Keratinocyte (primary cell): Measurements from ENCODE around the gene OR13C2. TPM values are rescaled to one million over a fixed set of nuclear protein-coding genes. Genes with fewer than 3 reads are reported as not detected.
"Not testable (repeated sequence)": the region's sequence is repeated elsewhere in the genome, so short reads cannot be mapped to it uniquely, and the experiment has no call there.

Source experiments
- DNase-seq: peaks from one replicate; pipeline ENCODE4 v3.0.0-alpha.2; 2011; ENCODE audit warnings: low read depth, missing footprints, low spot score
- FAIRE-seq: peaks from 2 replicates; lab custom pipeline; 2011; peaks lifted over from hg19 to GRCh38; lab: Jason Lieb, UNC
- H2AFZ ChIP-seq: 2 replicates; pipeline ENCODE4 v1.6.0; 2012; ENCODE audit warnings: low read length, control low read depth, inconsistent platforms; ENCODE audit not compliant: control insufficient read depth
- H3K27ac ChIP-seq: 2 replicates; pipeline ENCODE4 v1.5.1; 2011; ENCODE audit warnings: low read length; ENCODE audit not compliant: control insufficient read depth, insufficient read depth
- H3K27me3 ChIP-seq: 3 replicates; pipeline ENCODE4 v1.6.0; 2011; ENCODE audit warnings: low read length; ENCODE audit not compliant: control insufficient read depth, insufficient read depth; ENCODE audit errors: extremely low read depth
- H3K36me3 ChIP-seq, 2 experiments: 2 replicates in 1 of 2; 3 replicates in 1 of 2; pipeline ENCODE4 v1.5.1; 2011; ENCODE audit warnings: low read length in 2 of 2, mild to moderate bottlenecking in 1 of 2; ENCODE audit not compliant: control insufficient read depth in 2 of 2, insufficient read depth in 2 of 2; ENCODE audit errors: extremely low read depth in 1 of 2
- H3K4me1 ChIP-seq: 3 replicates; pipeline ENCODE4 v1.5.1; 2011; ENCODE audit warnings: low read length; ENCODE audit not compliant: control insufficient read depth, insufficient read depth; ENCODE audit errors: extremely low read depth
- H3K4me2 ChIP-seq: 3 replicates; pipeline ENCODE4 v1.6.0; 2011; ENCODE audit warnings: low read depth, low read length; ENCODE audit not compliant: control insufficient read depth, insufficient read depth; ENCODE audit errors: extremely low read depth
- H3K4me3 ChIP-seq, 3 experiments: fragments of 200-600 bp in 1 of 3; sonication (generic) in 1 of 3; 2 replicates in 2 of 3; 3 replicates in 1 of 3; pipeline ENCODE4 v1.5.1; 2011 to 2016; ENCODE audit warnings: low read length in 3 of 3, mild to moderate bottlenecking in 3 of 3, control low read depth in 2 of 3, inconsistent platforms in 1 of 3, low read depth in 1 of 3, mixed read lengths in 1 of 3, mixed run types in 1 of 3, moderate library complexity in 1 of 3; ENCODE audit not compliant: control insufficient read depth in 2 of 3, insufficient read depth in 2 of 3; ENCODE audit errors: extremely low read depth in 1 of 3
- H3K79me2 ChIP-seq: 2 replicates; pipeline ENCODE4 v1.6.0; 2012; ENCODE audit warnings: low read length; ENCODE audit not compliant: control insufficient read depth, insufficient read depth
- H3K9ac ChIP-seq: 3 replicates; pipeline ENCODE4 v1.6.0; 2011; ENCODE audit warnings: low read length; ENCODE audit not compliant: control insufficient read depth, insufficient read depth; ENCODE audit errors: extremely low read depth
- H3K9me1 ChIP-seq: 3 replicates; pipeline ENCODE4 v1.6.0; 2011; ENCODE audit warnings: low read length; ENCODE audit not compliant: control insufficient read depth, insufficient read depth; ENCODE audit errors: extremely low read depth
- H3K9me3 ChIP-seq: 2 replicates; pipeline ENCODE4 v1.5.1; 2012; ENCODE audit warnings: low read depth, low read length; ENCODE audit not compliant: control insufficient read depth
- H4K20me1 ChIP-seq: 3 replicates; pipeline ENCODE4 v1.6.0; 2011; ENCODE audit warnings: low read length; ENCODE audit not compliant: control insufficient read depth, insufficient read depth; ENCODE audit errors: extremely low read depth
- EZH2 ChIP-seq: IDR thresholded peaks from one replicate; pipeline ENCODE4 v1.6.1; 2012; ENCODE audit warnings: inconsistent platforms, mild to moderate bottlenecking, low read length, moderate library complexity
- dilution Hi-C: fragments of 300-500 bp; cut with MboI; formaldehyde crosslinking; loops from one replicate; pipeline ENCODE4 v1.7.0; 2020; ENCODE audit warnings: low sequenced_read_pairs; ENCODE audit not compliant: extremely low pct_ligation_motif_present
- polyA minus RNA-seq, 3 experiments: library from RNA; depleted of rRNA, polyadenylated mRNA; stranded (reverse); fragments of >200 nt; gene quantifications; 1 replicate in 1 of 3; 2 replicates in 1 of 3; 3 replicates in 1 of 3; pipeline ENCODE4 v1.2.3, GENCODE V29; 2011
- polyA plus RNA-seq, 5 experiments: library from polyadenylated mRNA; depleted of rRNA in 3 of 5; stranded (reverse) in 3 of 5; stranded (forward) in 1 of 5; unstranded in 1 of 5; fragments of >200 nt; gene quantifications; 1 replicate in 1 of 5; 2 replicates in 3 of 5; 3 replicates in 1 of 5; pipeline versions ENCODE4 v1.2.1 to v1.2.3, GENCODE V29; 2011 to 2012; ENCODE audit warnings: missing spikeins in 2 of 5, low read depth in 1 of 5, low replicate concordance in 1 of 5
- TF ChIP-seq, protein P1 (sequence below), 3 experiments: IDR thresholded peaks in 1 of 3; conservative IDR thresholded peaks in 1 of 3; optimal IDR thresholded peaks in 1 of 3; 2 replicates in 2 of 3; 3 replicates in 1 of 3; pipeline versions ENCODE3 to v1.5.1; 2011; ENCODE audit warnings: low read length in 3 of 3, mild to moderate bottlenecking in 3 of 3, moderate library complexity in 2 of 3, control low read depth in 1 of 3, inconsistent platforms in 1 of 3; ENCODE audit not compliant: insufficient read depth in 2 of 3; ENCODE audit errors: extremely low read depth in 1 of 3

Gene OR13C2, protein sequence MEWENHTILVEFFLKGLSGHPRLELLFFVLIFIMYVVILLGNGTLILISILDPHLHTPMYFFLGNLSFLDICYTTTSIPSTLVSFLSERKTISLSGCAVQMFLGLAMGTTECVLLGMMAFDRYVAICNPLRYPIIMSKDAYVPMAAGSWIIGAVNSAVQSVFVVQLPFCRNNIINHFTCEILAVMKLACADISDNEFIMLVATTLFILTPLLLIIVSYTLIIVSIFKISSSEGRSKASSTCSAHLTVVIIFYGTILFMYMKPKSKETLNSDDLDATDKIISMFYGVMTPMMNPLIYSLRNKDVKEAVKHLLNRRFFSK
- polyA plus RNA-seq (not detected in 3 replicates), polyA minus RNA-seq (not detected in 3 replicates)
- not detected for polyA plus RNA-seq (2011; ENCODE audit: low read depth)
- polyA plus RNA-seq (2011; cell fraction: cytosol; rRNA removed), result not detected in 2 replicates
- polyA plus RNA-seq (2011; cell fraction: nucleus; rRNA removed), result not detected in 2 replicates
- not detected in 2 replicates for polyA plus RNA-seq (2012; ENCODE audit: low replicate concordance)
- polyA minus RNA-seq (2011; cell fraction: cytosol; rRNA and poly(A)+ RNA removed), result not detected
- polyA minus RNA-seq (2011; cell fraction: nucleus; rRNA and poly(A)+ RNA removed), result not detected in 2 replicates

DNA sequence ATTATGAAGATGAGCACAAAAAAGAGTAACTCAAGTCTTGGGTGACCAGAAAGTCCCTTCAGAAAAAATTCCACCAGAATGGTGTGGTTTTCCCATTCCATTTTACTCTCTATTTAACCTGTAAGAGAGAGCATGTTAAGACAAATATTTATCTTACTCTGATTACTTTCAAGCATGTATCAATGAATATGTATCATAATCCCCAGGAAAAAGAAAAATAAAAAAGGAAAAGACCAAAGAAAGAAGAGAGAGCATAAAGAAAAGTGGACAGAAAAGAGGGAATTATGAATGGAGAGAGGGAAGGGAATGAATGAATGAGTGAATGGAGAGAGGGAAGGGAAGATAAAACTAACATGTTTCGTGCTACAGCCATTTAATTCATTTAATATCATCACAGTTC lies at the start of gene OR13C2:
TSS of gene OR13C2 (minus strand) at position 101 of the 400 bp plus-strand sequence. CDS start at position 101, 0 bp downstream.
- H3K27ac ChIP-seq, H2AFZ ChIP-seq, H3K9ac ChIP-seq, dilution Hi-C loops, H3K36me3 ChIP-seq, H4K20me1 ChIP-seq, H3K27me3 ChIP-seq, H3K4me3 ChIP-seq, H3K9me1 ChIP-seq, H3K4me1 ChIP-seq, DNase-seq, FAIRE-seq, H3K9me3 ChIP-seq, H3K4me2 ChIP-seq, H3K79me2 ChIP-seq: not testable (repeated sequence)

DNA sequence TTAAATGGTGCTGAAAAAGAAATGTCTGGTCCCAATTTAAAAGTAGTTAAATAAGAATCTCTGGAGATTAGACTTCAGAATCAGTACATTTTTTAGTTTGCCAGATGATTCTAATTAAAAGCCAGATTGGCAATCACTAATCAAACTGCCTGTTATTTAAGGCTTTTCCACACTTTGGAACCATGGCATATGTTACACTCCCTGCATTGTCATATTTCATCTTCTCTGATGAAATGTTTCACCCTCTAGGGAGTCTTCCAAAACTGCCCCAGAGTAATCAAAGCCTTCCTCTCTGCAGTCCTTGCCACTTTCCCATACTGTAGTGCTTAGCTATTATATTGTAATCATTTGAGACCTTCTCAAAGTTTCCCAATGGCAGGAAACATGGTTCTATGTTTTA lies 30.0 kb upstream of the OR13C2 start:
- Histone ChIP-seq H3K27ac (no peak overlapping the region), H3K9me1 (no peaks in the 10 kb centered on the region), H3K4me2 (no peak overlapping the region), H4K20me1 (no peaks in the 10 kb centered on the region), H2AFZ (no peak overlapping the region), H3K9ac (no peak overlapping the region), H3K4me3 (no peak overlapping the region), H3K36me3 (no peaks in the 10 kb centered on the region), H3K27me3 (no peaks in the 10 kb centered on the region), H3K9me3 (peaks cover 2% of the 10 kb centered on the region), H3K79me2 (no peaks in the 10 kb centered on the region), H3K4me1 (no peaks in the 10 kb centered on the region)
- FAIRE-seq (no peak), DNase-seq (no peak)
- dilution Hi-C loops, result no loop called here
- TF ChIP-seq EZH2, result no peak
- TF ChIP-seq, protein P1, sequence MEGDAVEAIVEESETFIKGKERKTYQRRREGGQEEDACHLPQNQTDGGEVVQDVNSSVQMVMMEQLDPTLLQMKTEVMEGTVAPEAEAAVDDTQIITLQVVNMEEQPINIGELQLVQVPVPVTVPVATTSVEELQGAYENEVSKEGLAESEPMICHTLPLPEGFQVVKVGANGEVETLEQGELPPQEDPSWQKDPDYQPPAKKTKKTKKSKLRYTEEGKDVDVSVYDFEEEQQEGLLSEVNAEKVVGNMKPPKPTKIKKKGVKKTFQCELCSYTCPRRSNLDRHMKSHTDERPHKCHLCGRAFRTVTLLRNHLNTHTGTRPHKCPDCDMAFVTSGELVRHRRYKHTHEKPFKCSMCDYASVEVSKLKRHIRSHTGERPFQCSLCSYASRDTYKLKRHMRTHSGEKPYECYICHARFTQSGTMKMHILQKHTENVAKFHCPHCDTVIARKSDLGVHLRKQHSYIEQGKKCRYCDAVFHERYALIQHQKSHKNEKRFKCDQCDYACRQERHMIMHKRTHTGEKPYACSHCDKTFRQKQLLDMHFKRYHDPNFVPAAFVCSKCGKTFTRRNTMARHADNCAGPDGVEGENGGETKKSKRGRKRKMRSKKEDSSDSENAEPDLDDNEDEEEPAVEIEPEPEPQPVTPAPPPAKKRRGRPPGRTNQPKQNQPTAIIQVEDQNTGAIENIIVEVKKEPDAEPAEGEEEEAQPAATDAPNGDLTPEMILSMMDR (optimal IDR thresholded peaks at IDR 0.05 in 1 of 3, IDR thresholded peaks at IDR 0.05 in 1 of 3, conservative IDR thresholded peaks at IDR 0.05 in 1 of 3; ENCODE audit: extremely low read depth in 1 of 3, insufficient read depth in 2 of 3, low read length in 3 of 3), result no peak
